K562 (cell line): ENCODE results near the gene ESPN. TPM values are rescaled to one million over a fixed set of nuclear protein-coding genes. Genes with fewer than 3 reads are reported as not detected.

ENCODE experiments used
- ARID1B ChIP-seq: fragments of 450-650 bp; IDR thresholded peaks from 2 replicates; pipeline ENCODE4 v1.6.1; 2016; ENCODE audit warnings: antibody characterized with exemption, mild to moderate bottlenecking, inconsistent platforms
- CREB1 ChIP-seq, 2 experiments: sonication (generic) in 1 of 2; formaldehyde crosslinking in 1 of 2; IDR thresholded peaks; 2 replicates each; pipeline versions ENCODE4 v1.6.1 to v1.8.0; 2012 to 2022; ENCODE audit warnings: inconsistent platforms in 1 of 2, mild to moderate bottlenecking in 1 of 2, missing genetic modification reagents in 1 of 2, moderate library complexity in 1 of 2
- CREB3 ChIP-seq: fragments of 450-650 bp; conservative IDR thresholded peaks from 2 replicates; pipeline ENCODE4 v1.6.1; 2016; ENCODE audit warnings: missing genetic modification characterization, low read depth, mild to moderate bottlenecking, missing compliant biosample characterization, moderate library complexity
- ESRRA ChIP-seq: fragments of 450-650 bp; IDR thresholded peaks from 2 replicates; pipeline ENCODE4 v1.6.1; 2014; ENCODE audit warnings: low read depth, mild to moderate bottlenecking, moderate library complexity, borderline replicate concordance
- FOXA3 ChIP-seq, 2 experiments: fragments of 450-650 bp in 1 of 2; sonication (generic) in 1 of 2; formaldehyde crosslinking; IDR thresholded peaks in 1 of 2; conservative IDR thresholded peaks in 1 of 2; 2 replicates each; pipeline versions ENCODE4 v1.4.0 to v1.8.0; 2020 to 2022; ENCODE audit warnings: mild to moderate bottlenecking in 2 of 2, missing genetic modification reagents in 1 of 2
- HMGN3 ChIP-seq: IDR thresholded peaks from 2 replicates; pipeline ENCODE4 v1.6.1; 2011; ENCODE audit warnings: borderline replicate concordance, low read depth, mild to moderate bottlenecking, mixed read lengths, low read length; ENCODE audit not compliant: insufficient read length; ENCODE audit errors: extremely low read depth
- HNRNPK ChIP-seq: fragments of 200-400 bp; formaldehyde crosslinking; IDR thresholded peaks from one replicate; pipeline ENCODE4 v1.6.1; 2018; ENCODE audit warnings: mild to moderate bottlenecking, low read depth, low read length; ENCODE audit not compliant: poor library complexity, severe bottlenecking
- HNRNPL ChIP-seq: fragments of 200-400 bp; formaldehyde crosslinking; IDR thresholded peaks from 2 replicates; pipeline ENCODE4 v1.6.1; 2017; ENCODE audit warnings: low read depth, mild to moderate bottlenecking, low read length
- MAFK ChIP-seq: IDR thresholded peaks from 2 replicates; pipeline ENCODE4 v1.6.1; 2011; ENCODE audit warnings: low read length, improper control_type of control experiment
- MYBL2 ChIP-seq, 2 experiments: fragments of 450-650 bp in 1 of 2; sonication (generic) in 1 of 2; formaldehyde crosslinking in 1 of 2; IDR thresholded peaks; 2 replicates each; pipeline versions ENCODE4 v1.6.1 to v1.8.1; 2017 to 2022; ENCODE audit warnings: borderline replicate concordance in 1 of 2, inconsistent platforms in 1 of 2, low read depth in 1 of 2, mild to moderate bottlenecking in 1 of 2, missing genetic modification reagents in 1 of 2, moderate library complexity in 1 of 2
- NR1H2 ChIP-seq: sonication (generic); formaldehyde crosslinking; IDR thresholded peaks from 2 replicates; pipeline ENCODE4 v1.4.0; 2020; ENCODE audit warnings: mild to moderate bottlenecking, missing genetic modification reagents
- POLR3A ChIP-seq: IDR thresholded peaks from 2 replicates; pipeline ENCODE4 v1.6.1; 2011; ENCODE audit warnings: borderline replicate concordance, mild to moderate bottlenecking, moderate library complexity; ENCODE audit not compliant: insufficient read length, insufficient read depth; ENCODE audit errors: extremely low read depth
- XRCC5 ChIP-seq: fragments of 200-400 bp; formaldehyde crosslinking; IDR thresholded peaks from 2 replicates; pipeline ENCODE4 v1.6.1; 2017; ENCODE audit warnings: low read depth, mild to moderate bottlenecking, low read length
- YY1 ChIP-seq, 3 experiments: IDR thresholded peaks; 2 replicates each; pipeline ENCODE4 v1.6.1; 2011; ENCODE audit warnings: low read length in 2 of 3, mild to moderate bottlenecking in 2 of 3, moderate library complexity in 2 of 3, borderline replicate concordance in 1 of 3, control low read depth in 1 of 3, low read depth in 1 of 3; ENCODE audit not compliant: insufficient read depth in 3 of 3, insufficient replicate concordance in 2 of 3, control insufficient read depth in 1 of 3, insufficient read length in 1 of 3; ENCODE audit errors: extremely low read depth in 1 of 3
- ZBTB17 ChIP-seq: fragments of 450-650 bp; formaldehyde crosslinking; IDR thresholded peaks from 2 replicates; pipeline ENCODE4 v1.4.0; 2020; ENCODE audit warnings: mild to moderate bottlenecking
- ZNF134 ChIP-seq: fragments of 250-450 bp; sonication (Bioruptor Pico); conservative IDR thresholded peaks from 2 replicates; pipeline ENCODE4 v1.4.0; 2020
- ZNF507 ChIP-seq: conservative IDR thresholded peaks from 2 replicates; pipeline ENCODE4 v1.6.1; 2017; ENCODE audit warnings: missing genetic modification characterization, missing compliant biosample characterization
- polyA plus RNA-seq, 8 experiments: library from polyadenylated mRNA; depleted of rRNA in 4 of 8; stranded (reverse) in 5 of 8; unstranded in 3 of 8; fragments of >200 nt; fragmentation: Nextera tagmentation in 2 of 8; fragmentation: Illumina TruSeq in 1 of 8; extraction: Ambion mirVana in 2 of 8; extraction: Trizol in 1 of 8; gene quantifications; 2 replicates each; pipeline versions ENCODE4 v1.2.1 to v1.2.3, GENCODE V29; 2011 to 2014; ENCODE audit warnings: inconsistent platforms in 1 of 8, missing spikeins in 1 of 8
- total RNA-seq, 7 experiments: library from RNA; depleted of rRNA in 6 of 7; stranded (reverse); fragments of >200 nt in 6 of 7; fragmentation: Illumina TruSeq in 2 of 7; extraction: Trizol in 2 of 7; gene quantifications; 2 replicates each; pipeline versions ENCODE4 v1.2.1 to v1.2.3, GENCODE V29; 2011 to 2021; ENCODE audit warnings: low replicate concordance in 1 of 7
- TF ChIP-seq, protein P1 (sequence below): IDR thresholded peaks from 2 replicates; pipeline ENCODE4 v1.6.1; 2012; ENCODE audit warnings: low read depth, low read length, improper control_type of control experiment, borderline replicate concordance
- TF ChIP-seq, protein P2 (sequence below): IDR thresholded peaks from 2 replicates; pipeline ENCODE4 v1.6.1; 2011; ENCODE audit warnings: borderline replicate concordance, low read depth, mild to moderate bottlenecking, moderate library complexity, low read length; ENCODE audit not compliant: insufficient read depth, poor library complexity, severe bottlenecking

The ESPN gene
- total and polyA plus RNA-seq, 9 of the 15 experiments (the other 6 are each of a cell fraction or from before 2014, with no cell fraction given), result 0.07 to 1.2 (median 0.45) TPM; not detected in 3

DNA sequence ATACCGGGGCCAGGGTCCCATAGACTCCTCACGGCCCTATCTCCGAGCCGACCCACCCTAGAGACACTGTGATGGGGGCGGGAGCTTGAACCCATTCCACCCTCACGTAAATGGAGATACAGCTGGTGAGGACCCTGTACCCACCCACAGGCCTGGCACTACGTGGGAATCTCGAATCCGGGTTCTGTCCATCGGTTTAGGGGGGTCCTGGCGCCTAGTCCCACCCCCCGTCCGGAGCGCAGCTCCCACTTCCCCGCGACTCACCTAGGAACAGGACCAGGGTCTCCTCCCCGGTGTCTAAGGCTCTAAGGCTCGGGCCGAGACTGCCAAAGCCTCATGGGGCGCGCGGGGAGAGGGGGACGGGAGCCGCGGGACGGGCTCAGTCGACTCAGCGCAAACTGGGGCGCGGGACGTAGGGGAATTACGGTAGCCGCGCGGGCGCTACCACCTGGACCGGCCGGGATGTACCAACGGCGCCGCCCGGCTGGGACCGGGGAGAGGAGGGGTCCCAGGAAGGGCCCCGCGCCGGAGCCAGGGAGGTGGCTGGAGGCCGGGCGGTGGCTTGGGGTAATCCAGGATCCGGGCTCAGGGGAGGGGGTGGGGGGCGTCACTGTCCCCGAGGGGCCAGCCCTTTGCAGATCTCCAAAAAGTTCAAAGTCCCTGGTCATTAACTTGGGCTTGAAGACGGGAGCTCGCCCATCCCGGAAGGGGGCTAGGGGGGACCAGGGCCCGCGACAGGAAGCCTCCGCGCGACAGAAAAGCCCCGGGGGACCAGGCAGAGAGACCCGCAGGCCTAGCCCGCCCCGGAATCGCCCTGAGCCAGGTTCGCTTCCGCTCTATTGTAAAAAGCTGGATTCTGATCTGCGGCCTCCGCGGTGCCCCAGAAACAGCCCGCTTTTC is 65.9 kb downstream of the ESPN start (continued):
- no peak for TF ChIP-seq FOXA3 (CRISPR knock-in tag; conservative IDR thresholded peaks at IDR 0.05 in 1 of 2, IDR thresholded peaks at IDR 0.05 in 1 of 2)
- TF ChIP-seq CREB1 (IDR thresholded peaks at IDR 0.05), result no peak
- TF ChIP-seq CREB1 (CRISPR knock-in tag; IDR thresholded peaks at IDR 0.05), result no peak
- no peak for TF ChIP-seq CREB3 (tag)
- TF ChIP-seq ZBTB17, result no peak
- TF ChIP-seq XRCC5, result peak; percentile 27; the same call in 1 of the 2 replicates
- TF ChIP-seq, protein P1, sequence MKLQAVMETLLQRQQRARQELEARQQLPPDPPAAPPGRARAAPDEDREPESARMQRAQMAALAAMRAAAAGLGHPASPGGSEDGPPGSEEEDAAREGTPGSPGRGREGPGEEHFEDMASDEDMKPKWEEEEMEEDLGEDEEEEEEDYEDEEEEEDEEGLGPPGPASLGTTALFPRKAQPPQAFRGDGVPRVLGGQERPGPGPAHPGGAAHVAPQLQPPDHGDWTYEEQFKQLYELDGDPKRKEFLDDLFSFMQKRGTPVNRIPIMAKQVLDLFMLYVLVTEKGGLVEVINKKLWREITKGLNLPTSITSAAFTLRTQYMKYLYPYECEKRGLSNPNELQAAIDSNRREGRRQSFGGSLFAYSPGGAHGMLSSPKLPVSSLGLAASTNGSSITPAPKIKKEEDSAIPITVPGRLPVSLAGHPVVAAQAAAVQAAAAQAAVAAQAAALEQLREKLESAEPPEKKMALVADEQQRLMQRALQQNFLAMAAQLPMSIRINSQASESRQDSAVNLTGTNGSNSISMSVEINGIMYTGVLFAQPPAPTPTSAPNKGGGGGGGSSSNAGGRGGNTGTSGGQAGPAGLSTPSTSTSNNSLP, result no peak
- TF ChIP-seq HNRNPK, result no peak
- TF ChIP-seq ARID1B, result no peak
- TF ChIP-seq MYBL2 (IDR thresholded peaks at IDR 0.05; ENCODE audit: low read depth), result no peak
- TF ChIP-seq MYBL2 (CRISPR knock-in tag; IDR thresholded peaks at IDR 0.05; ENCODE audit: borderline replicate concordance), result no peak
- TF ChIP-seq POLR3A, result no peak
- TF ChIP-seq NR1H2 (CRISPR knock-in tag), result no peak
- 0 out of 2 replicates have a peak, but pooled peaks have one; percentile 20 for TF ChIP-seq HNRNPL
- no peak for TF ChIP-seq ZNF134
- TF ChIP-seq ZNF507 (tag), result no peak
- TF ChIP-seq, protein P2, sequence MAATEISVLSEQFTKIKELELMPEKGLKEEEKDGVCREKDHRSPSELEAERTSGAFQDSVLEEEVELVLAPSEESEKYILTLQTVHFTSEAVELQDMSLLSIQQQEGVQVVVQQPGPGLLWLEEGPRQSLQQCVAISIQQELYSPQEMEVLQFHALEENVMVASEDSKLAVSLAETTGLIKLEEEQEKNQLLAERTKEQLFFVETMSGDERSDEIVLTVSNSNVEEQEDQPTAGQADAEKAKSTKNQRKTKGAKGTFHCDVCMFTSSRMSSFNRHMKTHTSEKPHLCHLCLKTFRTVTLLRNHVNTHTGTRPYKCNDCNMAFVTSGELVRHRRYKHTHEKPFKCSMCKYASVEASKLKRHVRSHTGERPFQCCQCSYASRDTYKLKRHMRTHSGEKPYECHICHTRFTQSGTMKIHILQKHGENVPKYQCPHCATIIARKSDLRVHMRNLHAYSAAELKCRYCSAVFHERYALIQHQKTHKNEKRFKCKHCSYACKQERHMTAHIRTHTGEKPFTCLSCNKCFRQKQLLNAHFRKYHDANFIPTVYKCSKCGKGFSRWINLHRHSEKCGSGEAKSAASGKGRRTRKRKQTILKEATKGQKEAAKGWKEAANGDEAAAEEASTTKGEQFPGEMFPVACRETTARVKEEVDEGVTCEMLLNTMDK, result no peak
- peak; percentile 67 for TF ChIP-seq HMGN3
- peak; percentile 76 for TF ChIP-seq MAFK
- TF ChIP-seq YY1 (IDR thresholded peaks at IDR 0.05; ENCODE audit: borderline replicate concordance in 1 of 3, control insufficient read depth in 1 of 3, extremely low read depth in 1 of 3, insufficient read depth in 3 of 3, insufficient read length in 1 of 3, insufficient replicate concordance in 2 of 3, low read depth in 1 of 3, low read length in 2 of 3), result peak in 2 of 3 experiments; percentile 75 to 79
- TF ChIP-seq ESRRA, result no peak
